Activated CD8-positive, alpha-beta memory T cell treated with anti-CD3 and anti-CD28 coated beads, Interleukin-2, amount 50 U/mL, for 4 hours (primary cell): ENCODE results near the gene PDE8A.

Experiments used
- DNase-seq: peaks from one replicate; pipeline ENCODE4 v3.0.0-alpha.2; 2020

PDE8A gene

GRCh38 chr15:85041230-85041629 lies 59.6 kb downstream of the PDE8A start:
- DNase-seq, result no peak

- DNase-seq, result peak; percentile 51
Observed at GRCh38 chr15:85044251-85044853, 62.7 kb downstream of the PDE8A start.

DNA sequence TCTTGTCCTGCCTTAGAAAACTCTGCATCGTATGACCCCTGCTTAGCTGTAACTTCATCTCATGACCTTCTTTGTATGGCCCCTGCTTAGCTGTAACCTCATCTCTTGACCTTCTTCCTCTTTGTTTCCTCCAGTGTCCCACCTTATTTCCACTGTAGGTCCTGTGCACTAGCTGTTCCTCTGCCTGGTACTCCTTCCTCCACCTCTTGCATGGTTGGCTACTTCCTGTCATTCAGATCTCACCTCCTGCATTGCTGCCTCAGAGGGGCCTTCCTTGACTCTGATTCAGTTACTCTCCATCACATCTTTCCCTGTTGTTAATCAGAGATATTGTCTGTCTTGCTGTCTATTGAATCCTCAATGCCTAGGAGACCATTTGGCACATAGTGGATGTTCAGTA lies 63.2 kb downstream of the PDE8A start:
- DNase-seq, result no peak

DNA sequence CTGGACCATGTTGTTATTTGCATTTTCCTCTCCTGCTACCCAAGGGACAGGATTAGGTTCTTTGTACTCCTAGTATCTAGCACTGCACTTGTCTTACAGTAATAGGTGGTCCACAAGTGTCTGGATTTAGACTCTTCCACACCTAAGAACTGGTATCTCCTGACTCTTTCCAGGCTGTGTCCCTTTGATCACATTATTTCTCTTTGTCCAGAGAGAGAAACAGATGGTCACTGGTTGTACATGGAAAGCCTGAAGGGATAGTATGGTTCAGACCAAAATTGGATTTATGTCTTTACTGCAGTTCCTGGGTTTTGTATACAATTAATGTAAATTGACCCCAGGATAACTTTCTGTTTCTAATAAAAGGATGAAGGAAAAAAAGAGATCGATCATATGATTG lies 64.0 kb downstream of the PDE8A start:
- DNase-seq, result no peak

- no peak for DNase-seq
Observed at GRCh38 chr15:85047271-85047948, 65.8 kb downstream of the PDE8A start.

DNA sequence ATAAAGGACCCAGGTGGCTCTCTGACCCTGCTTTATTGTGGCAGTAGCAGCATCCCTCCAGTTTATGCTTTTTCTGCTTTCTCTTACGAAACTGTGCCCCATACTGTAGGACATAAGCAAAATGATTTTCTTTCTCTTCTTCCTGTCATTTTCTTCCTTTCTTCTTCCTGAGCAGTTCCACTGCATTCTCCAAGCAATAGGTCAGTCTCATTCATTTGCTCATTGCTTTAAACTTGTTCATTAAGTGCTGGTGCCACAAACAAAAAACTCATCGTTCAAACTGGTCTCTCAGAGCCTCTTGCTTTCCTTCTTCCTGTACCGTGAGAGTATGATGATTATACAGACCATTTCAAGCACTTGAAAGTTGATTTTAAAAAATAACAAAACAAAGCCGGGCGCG lies 66.8 kb downstream of the PDE8A start:
- DNase-seq, result no peak

DNA sequence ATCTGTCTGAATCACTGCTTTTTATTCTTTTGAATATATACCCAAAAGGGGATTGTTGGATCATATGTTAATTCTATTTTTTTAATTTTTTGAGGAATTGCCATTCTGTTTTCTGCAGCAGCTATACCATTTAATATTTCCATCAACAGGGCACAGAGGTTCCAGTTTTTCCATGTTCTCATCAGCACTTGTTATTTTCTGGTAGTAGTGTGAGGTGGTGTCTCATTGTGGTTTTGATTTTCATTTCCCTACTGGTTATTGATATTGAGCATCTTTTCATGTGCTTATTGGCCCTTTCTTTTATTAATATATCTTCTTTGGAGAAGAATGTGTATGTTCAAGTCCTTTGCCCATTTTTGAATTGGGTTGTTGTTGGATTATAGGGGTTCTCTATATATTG lies 68.1 kb downstream of the PDE8A start:
- no peak for DNase-seq

DNA sequence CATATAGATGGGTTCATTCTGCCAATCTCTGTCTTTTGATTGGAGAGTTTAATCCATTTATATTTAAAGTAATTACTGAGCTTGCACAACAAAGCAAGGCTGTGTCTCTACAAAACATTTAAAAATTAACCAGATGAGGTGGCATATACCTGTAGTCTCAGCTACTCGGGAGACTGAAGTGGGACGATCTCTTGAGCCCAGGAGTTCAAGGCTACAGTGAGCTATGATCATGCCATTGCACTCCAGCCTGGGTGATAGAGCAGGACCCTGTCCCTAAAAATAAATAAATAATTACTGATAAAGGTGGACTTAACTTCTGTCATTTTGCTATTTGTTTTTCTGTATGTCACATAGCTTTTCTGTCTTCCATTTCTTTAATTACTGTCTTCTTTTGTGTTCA lies 78.1 kb downstream of the PDE8A start:
- DNase-seq, result no peak

DNA sequence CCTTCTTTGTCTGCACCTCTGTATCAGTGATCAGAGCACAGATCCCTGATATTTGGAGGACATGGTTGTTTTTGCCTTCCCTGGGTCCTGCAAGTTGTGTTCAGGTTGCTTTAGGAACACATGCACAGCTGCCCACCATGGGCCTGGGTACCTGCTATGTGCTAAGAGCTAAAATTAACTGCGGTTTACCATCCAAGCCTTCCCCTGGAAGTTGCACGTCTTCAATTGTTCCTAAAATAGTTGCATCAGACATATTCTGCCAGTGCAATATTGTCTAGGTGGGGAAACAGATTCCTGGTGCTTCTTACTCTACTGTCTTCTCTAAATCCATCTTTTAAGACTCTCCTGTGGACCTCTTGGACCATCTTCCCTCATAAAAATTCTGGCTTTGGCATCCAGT lies 80.9 kb downstream of the PDE8A start:
- DNase-seq, result no peak

GRCh38 chr15:85063088-85063487 lies 81.4 kb downstream of the PDE8A start:
- DNase-seq, result no peak

GRCh38 chr15:85063522-85064079 lies 81.9 kb downstream of the PDE8A start:
- DNase-seq, result no peak

DNA sequence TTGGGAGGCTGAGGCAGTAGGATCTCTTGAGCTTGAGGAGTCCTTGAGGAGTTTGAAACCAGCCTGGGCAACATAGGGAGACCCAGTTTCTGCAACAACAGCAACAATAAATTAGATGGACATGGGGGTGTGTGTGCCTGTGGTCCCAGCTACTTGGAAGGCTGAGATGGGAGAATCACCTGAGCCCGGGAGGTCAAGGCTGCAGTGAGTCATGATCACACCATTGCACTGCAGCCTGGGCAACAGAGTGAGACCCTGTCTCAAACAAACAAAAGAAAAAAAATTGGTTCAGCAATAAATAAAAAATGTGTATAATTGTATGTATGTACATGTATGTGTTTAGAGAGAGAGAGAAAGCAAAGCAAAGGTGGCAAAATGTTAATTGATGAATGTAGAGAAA lies 83.1 kb downstream of the PDE8A start:
- DNase-seq, result no peak

DNA sequence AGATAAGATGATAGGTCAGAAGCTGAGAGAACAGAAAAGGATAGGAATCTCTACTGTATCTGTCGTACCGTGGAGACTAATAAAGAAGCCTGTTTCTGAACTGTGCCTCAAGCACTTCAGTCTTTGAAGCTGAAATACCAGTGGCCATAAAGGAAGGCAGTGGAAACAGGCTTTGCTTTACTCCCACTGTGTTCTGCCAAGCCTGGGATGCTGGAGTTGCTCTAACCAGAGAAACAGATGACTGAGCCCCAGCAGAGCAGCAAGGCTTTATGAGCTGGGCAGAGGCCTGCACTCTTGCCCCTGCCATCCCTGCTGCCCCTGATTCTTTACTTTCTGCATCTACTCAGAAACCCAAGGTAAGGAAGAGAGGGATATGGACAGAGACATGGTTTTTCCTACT lies 89.4 kb downstream of the PDE8A start:
- DNase-seq, result no peak

GRCh38 chr15:85071504-85071903 lies 89.8 kb downstream of the PDE8A start:
- no peak for DNase-seq

DNA sequence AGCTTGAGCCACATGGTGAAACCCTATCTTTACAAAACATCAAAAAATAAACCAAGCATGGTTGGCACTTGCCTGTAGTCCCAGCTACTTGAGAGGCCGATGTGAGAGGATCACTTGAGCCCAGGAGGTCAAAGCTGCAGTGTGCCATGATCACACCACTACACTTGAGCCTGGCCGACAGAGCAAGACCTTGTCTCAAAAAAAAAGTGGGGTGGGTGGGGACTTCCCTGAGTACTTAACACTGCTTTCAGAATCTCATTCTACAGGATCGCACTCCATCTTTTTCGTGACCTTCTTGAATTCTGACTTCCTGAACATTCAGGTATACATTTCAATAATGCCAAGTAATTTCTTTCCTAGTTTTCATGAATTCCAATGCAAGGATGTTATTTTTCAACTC lies 91.3 kb downstream of the PDE8A start:
- DNase-seq, result no peak

DNA sequence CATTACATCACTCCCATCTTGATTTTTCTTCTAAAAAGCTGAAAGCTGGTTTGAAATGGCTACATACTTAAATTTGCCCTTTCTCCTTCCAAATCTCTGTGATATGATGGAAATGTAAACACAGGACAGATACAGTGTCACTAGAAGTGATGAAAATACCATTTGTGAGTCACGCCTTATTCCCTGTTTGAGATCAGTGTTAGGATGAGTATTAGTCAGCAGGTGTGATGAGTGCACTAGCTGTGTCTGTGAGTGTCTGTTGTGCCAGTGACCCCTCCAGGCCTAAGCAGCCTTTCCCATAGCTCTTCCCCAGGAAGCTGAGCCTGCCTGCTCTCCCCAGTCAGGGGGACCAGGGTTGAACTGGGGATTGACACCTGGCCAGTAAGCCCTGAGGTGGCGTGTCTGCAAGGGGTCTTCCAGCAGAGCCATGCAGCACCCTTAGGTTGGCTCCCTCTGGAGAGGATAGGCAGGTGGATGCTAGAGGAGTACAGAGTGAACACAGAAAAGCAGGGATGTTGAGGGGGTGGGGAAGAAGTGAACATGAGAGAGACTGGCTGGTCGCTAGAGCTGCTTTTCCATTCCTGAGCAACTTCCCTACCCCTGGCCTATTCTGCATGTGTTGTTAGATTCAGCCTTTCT lies 92.0 kb downstream of the PDE8A start:
- no peak for DNase-seq

DNA sequence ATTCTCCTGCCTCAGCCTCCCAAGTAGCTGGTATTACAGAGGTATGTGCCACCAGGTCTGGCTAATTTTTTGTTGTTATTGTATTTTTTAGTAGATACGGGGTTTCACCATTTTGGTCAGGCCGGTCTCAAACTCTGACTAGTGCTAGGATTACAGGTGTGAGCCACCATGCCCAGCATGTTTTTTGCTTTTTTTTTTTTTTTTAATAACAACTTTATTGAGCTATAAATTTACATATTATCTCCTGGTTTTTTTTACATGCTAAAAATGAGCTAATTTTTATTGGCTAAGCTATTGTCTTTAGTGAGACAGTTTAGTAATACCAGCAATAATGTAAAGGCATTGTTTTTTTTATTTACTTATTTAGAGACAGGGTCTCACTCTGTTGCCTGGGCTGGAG lies 105.2 kb downstream of the PDE8A start:
- no peak for DNase-seq

- no peak for DNase-seq
Observed at GRCh38 chr15:85088300-85088699, 106.6 kb downstream of the PDE8A start.

GRCh38 chr15:85089929-85090597 lies 108.4 kb downstream of the PDE8A start:
- no peak for DNase-seq

DNA sequence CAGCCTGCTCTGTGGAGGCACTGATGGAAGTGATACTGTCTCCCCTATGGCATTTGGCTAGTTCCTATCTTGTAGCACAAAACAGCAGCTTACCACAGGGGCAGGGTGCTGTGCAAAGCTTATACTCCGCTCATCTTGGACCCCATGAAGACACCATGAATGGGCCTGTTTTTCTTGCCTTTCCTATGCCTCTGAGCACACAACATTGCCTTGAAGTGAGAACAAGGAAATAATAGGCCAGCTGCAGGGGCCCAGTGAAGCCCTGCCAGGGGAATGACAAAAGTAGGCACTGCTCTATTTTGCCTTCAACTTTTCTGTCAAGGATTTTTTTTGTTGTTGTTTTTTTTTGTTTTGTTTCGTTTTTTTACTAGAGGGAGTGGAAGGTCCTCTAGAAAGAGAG lies 110.3 kb downstream of the PDE8A start:
- no peak for DNase-seq

DNA sequence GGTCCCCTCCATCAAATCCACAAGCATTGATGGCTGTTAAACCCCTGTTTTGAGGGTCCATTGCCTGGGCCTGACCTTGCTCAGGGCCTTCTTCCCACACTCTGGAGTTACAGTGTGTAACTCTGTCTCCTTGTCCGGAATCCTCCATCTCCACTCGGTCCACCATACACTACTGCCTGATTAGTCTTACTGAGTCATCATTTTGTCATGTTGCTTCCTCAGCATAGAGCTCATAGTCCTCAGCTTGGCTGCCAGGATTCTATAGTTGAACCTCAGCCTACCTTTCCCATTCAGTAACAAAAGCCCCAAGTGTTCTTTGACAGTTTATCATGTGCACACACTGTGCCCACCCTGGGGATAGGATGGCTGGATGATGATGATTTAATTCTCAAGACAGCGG lies 113.0 kb downstream of the PDE8A start:
- DNase-seq, result no peak

GRCh38 chr15:85095566-85095965 lies 113.9 kb downstream of the PDE8A start:
- no peak for DNase-seq

DNA sequence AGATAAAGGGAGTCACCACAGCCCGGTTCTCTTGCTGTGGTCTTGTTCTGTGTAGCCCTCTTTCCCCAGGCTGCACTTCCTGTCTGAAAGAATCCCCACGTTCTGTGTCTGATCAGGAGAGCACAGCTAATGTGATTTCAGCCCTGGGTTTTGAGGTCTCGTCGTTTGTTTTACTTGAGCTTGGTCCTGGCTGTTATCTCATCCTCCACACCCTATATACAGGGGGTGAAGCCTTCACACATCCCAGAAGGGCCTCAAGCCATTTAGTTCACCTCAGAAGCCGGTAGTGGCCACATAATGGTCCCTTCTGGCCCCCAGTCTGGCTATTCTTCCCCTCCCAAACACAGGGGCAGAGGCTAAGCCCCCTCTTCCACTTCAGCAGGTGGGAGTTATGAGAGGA lies 115.6 kb downstream of the PDE8A start:
- no peak for DNase-seq

DNA sequence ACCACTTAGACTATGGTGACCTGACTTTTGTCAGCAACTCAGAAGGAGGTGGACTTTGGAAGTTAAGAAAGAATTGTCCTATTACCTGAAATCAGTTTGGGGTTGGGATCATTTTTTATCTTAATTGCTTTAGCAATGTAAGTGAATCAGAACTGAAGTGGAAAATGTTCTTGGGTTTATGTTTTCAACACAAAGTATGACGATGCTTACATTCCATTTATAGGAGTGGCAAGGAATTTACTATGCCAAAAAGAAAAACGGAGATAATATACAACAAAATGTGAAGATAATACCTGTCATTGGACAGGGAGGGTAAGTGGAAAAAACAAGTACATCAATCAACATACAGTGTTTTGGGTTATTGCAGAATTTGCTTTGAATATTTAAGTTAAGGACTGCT lies 116.1 kb downstream of the PDE8A start:
- no peak for DNase-seq
